Mucosa of descending colon (tissue), 3 donors: ENCODE results near the gene GRIK3. TPM values are rescaled to one million over a fixed set of nuclear protein-coding genes. Genes with fewer than 3 reads are reported as not detected.

Source experiments
- ATAC-seq: fragments of 200-7000 bp; cut with Tn5 transposase; one replicate; pipeline ENCODE4 v1.9.1; 2020; ENCODE audit warnings: mild to moderate bottlenecking, moderate library complexity
- DNase-seq, 3 donors: peaks; one replicate each; pipeline ENCODE4 v3.0.0-alpha.2; 2020
- H3K36me3 ChIP-seq: fragments of 200-600 bp; one replicate; pipeline ENCODE4 v1.8.0; 2021; ENCODE audit warnings: low read depth, mild to moderate bottlenecking
- H3K4me1 ChIP-seq: fragments of 200-600 bp; one replicate; pipeline ENCODE4 v1.8.0; 2021; ENCODE audit warnings: low read depth, mild to moderate bottlenecking
- H3K4me3 ChIP-seq: fragments of 200-600 bp; one replicate; pipeline ENCODE4 v1.8.0; 2021; ENCODE audit warnings: mild to moderate bottlenecking
- H3K9me3 ChIP-seq: fragments of 200-600 bp; one replicate; pipeline ENCODE4 v1.8.0; 2021; ENCODE audit warnings: mild to moderate bottlenecking
- intact Hi-C, 2 donors: fragments of 100-400 bp; cut with DNase I in 1 of 2; cut with micrococcal nuclease in 1 of 2; formaldehyde crosslinking; loops; one replicate each; pipeline versions ENCODE4 v1.11.0 to v1.11.1; 2022; cut with DNase I, micrococcal nuclease
- total RNA-seq, 3 donors: library from RNA; stranded (reverse); fragmentation: NEBNext Ultra II Directional in 2 of 3; extraction: Animal tissue kit (Norgen Biotek cat#: 25700) in 2 of 3; gene quantifications; one replicate each; pipeline versions ENCODE4 v1.2.1 to v1.2.4, GENCODE V29; 2021 to 2023
- TF ChIP-seq, protein P1 (sequence below): fragments of 200-600 bp; IDR thresholded peaks from one replicate; pipeline ENCODE4 v1.8.0; 2022; ENCODE audit warnings: antibody characterized with exemption, mild to moderate bottlenecking
- donor health status: DM: no; HTN: no; CAD: no; lungs with moderate emphysema.
- donor health status: DM: no; HTN: no; CAD: no.
- donor health status: DM: no; HTN: yes; CAD: no.

GRIK3 gene
- total RNA-seq, 3 donors from 2014 or later = 0.41 to 13.6 (median 1.5) TPM

DNA sequence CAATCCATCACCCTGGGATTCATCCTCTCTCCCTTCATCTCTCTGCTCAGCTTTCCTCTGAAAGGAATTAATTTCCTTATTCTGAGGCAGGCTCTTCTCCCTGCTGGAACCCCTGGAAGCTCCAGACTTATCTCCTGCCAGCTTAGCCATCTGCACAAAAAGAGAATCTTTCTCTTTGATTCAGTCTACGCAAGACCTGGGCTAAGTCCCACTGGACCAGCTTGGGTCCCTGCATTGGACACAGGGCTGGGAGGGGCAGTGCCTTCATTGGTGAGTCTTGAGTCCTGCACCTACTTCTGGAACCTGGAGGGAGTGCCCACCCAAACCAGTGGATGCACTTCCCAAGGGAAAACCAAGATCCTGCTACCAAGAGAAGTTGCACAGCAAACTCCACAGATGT, 279.9 kb downstream of the GRIK3 start:
- DNase-seq = no peak
- TF ChIP-seq, protein P1, sequence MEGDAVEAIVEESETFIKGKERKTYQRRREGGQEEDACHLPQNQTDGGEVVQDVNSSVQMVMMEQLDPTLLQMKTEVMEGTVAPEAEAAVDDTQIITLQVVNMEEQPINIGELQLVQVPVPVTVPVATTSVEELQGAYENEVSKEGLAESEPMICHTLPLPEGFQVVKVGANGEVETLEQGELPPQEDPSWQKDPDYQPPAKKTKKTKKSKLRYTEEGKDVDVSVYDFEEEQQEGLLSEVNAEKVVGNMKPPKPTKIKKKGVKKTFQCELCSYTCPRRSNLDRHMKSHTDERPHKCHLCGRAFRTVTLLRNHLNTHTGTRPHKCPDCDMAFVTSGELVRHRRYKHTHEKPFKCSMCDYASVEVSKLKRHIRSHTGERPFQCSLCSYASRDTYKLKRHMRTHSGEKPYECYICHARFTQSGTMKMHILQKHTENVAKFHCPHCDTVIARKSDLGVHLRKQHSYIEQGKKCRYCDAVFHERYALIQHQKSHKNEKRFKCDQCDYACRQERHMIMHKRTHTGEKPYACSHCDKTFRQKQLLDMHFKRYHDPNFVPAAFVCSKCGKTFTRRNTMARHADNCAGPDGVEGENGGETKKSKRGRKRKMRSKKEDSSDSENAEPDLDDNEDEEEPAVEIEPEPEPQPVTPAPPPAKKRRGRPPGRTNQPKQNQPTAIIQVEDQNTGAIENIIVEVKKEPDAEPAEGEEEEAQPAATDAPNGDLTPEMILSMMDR = no peak
- intact Hi-C loops = no loop called here

GRCh38 chr1:36753451-36753850, 280.9 kb downstream of the GRIK3 start:
- Histone ChIP-seq H3K4me3 (no peak overlapping the region), H3K36me3 (no peaks in the 10 kb centered on the region), H3K9me3 (no peaks in the 10 kb centered on the region), H3K4me1 (no peaks in the 10 kb centered on the region)
- DNase-seq = no peak
- no peak for ATAC-seq
- TF ChIP-seq, protein P1 = no peak
- intact Hi-C loops = no loop called here

More for the DNA sequence above, 279.9 kb downstream of the GRIK3 start:
- no peaks in the 10 kb centered on the region for H3K9me3 ChIP-seq
- no peak for ATAC-seq
- no peaks in the 10 kb centered on the region for H3K4me1 ChIP-seq
- H3K36me3 ChIP-seq = no peaks in the 10 kb centered on the region
- H3K4me3 ChIP-seq = no peak overlapping the region

- H3K36me3 ChIP-seq = no peaks in the 10 kb centered on the region
- intact Hi-C loops = no loop called here
- DNase-seq (no peak), ATAC-seq (peak; percentile 19)
- H3K9me3 ChIP-seq = no peaks in the 10 kb centered on the region
- TF ChIP-seq, protein P1 = no peak
- no peak overlapping the region for H3K4me3 ChIP-seq
- no peaks in the 10 kb centered on the region for H3K4me1 ChIP-seq
These were observed 281.4 kb downstream of the GRIK3 start for GRCh38 chr1:36752891-36753361.

DNA sequence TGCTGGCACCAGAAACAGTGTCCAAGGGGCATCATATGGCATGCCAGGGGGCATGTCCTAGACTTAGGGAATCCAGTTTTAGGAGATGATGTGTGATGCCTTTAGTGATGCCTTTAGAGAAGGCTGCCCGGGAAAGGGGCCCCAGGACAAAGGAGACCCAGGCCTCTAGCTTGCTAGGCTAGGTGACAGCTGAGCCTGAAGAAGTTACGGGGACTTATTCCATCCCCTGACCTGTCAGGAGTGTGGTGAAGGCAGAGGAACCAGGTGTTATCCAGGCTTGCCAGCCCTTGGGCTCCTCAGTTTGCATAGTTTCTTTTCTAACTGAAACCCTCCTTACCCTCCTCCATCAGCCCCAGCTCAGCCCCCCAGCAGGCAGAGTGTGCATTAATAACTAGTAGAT, 281.9 kb downstream of the GRIK3 start:
- no peaks in the 10 kb centered on the region for H3K9me3 ChIP-seq
- H3K4me3 ChIP-seq = no peak overlapping the region
- no peak for DNase-seq
- ATAC-seq = no peak
- TF ChIP-seq, protein P1 = no peak
- intact Hi-C loops = no loop called here
- no peaks in the 10 kb centered on the region for H3K36me3 ChIP-seq
- H3K4me1 ChIP-seq = no peaks in the 10 kb centered on the region

DNA sequence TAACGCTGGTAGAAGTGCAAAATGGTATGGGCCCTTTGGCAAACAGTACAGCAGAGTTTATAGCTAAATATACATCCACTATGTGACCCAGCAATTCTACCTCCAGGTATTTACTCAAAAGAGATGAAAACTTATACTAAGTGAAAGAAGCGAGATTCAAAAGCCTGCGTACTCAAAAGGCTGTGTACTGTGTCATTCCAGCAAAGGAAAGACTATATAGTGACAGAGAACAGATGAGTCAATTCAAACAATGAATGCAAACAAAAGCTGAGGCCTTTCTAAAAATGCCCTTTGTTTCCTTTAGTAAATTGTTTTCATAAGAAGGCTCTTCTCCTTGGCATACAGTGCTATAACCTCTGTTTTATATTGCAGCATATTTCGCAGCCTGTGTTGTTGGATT, 282.8 kb downstream of the GRIK3 start:
- no peak overlapping the region for H3K4me3 ChIP-seq
- TF ChIP-seq, protein P1 = no peak
- no peaks in the 10 kb centered on the region for H3K9me3 ChIP-seq
- intact Hi-C loops = no loop called here
- no peaks in the 10 kb centered on the region for H3K4me1 ChIP-seq
- DNase-seq = no peak
- ATAC-seq = peak; percentile 32
- H3K36me3 ChIP-seq = no peaks in the 10 kb centered on the region

- ATAC-seq = no peak
These were observed 285.8 kb downstream of the GRIK3 start for GRCh38 chr1:36748466-36748865.

More at GRCh38 chr1:36748466-36748865, 285.8 kb downstream of the GRIK3 start:
- no peaks in the 10 kb centered on the region for H3K9me3 ChIP-seq
- no peak for DNase-seq
- H3K4me3 ChIP-seq = no peak overlapping the region
- no peaks in the 10 kb centered on the region for H3K36me3 ChIP-seq
- intact Hi-C loops = no loop called here
- TF ChIP-seq, protein P1 = no peak
- H3K4me1 ChIP-seq = no peaks in the 10 kb centered on the region
